ENCODE data around the gene CHCHD1. TPM values are rescaled to one million over a fixed set of nuclear protein-coding genes. Genes with fewer than 3 reads are reported as not detected.

CHCHD1 gene
- polyA plus RNA-seq, 1 experiment = 14.3 TPM

GRCh38 chr10:73773152-73773879 lies 8.5 kb upstream of the CHCHD1 start:
- TF ChIP-seq CTCF (IDR thresholded peaks at IDR 0.05; ENCODE audit: insufficient read depth, low read depth, low read length) = no peak
- ChIA-PET CTCF (interaction anchor here (0.6 to 4.3 kb wide), 9 partner anchors 7 to 988 kb away, joined by 3 to 16 read pairs (median 4); no protein-coding TSS in a partner anchor), POLR2A (interaction anchor here (0.5 to 1.7 kb wide), 2 partner anchors 8 to 29 kb away, joined by 3 to 9 read pairs; partner anchors contain the start of genes CHCHD1 and SEC24C)
- Histone ChIP-seq H3K4me3 (ENCODE audit: low read depth, low read length) (peak overlapping the region; percentile 86), H3K27me3 (ENCODE audit: control insufficient read depth, insufficient read depth, low read length) (no peaks in the 10 kb centered on the region), H3K36me3 (ENCODE audit: control insufficient read depth, insufficient read depth, low read length) (peaks cover 17% of the 10 kb centered on the region)
- DNase-seq (ENCODE audit: low read depth) = no peak

GRCh38 chr10:73774637-73775036 lies 7.2 kb upstream of the CHCHD1 start:
- POLR2A ChIA-PET = no interaction called here
- Histone ChIP-seq H3K36me3 (ENCODE audit: control insufficient read depth, insufficient read depth, low read length) (peaks cover 9% of the 10 kb centered on the region), H3K27me3 (ENCODE audit: control insufficient read depth, insufficient read depth, low read length) (no peaks in the 10 kb centered on the region), H3K4me3 (ENCODE audit: low read depth, low read length) (peak overlapping the region; percentile 86)
- no peak for DNase-seq (ENCODE audit: low read depth)
- CTCF ChIA-PET = interaction anchor here (0.9 to 2.6 kb wide), 3 partner anchors 100 to 166 kb away, joined by 3 to 8 read pairs (median 5); partner anchors contain the start of gene CAMK2G
- TF ChIP-seq CTCF (IDR thresholded peaks at IDR 0.05; ENCODE audit: insufficient read depth, low read depth, low read length) = no peak

- POLR2A ChIA-PET = interaction anchor here (0.7 kb wide), 2 partner anchors 24 to 59 kb away, joined by 7 to 25 read pairs; no protein-coding TSS in a partner anchor
- Histone ChIP-seq H3K4me3 (ENCODE audit: low read depth, low read length) (no peak overlapping the region), H3K36me3 (ENCODE audit: control insufficient read depth, insufficient read depth, low read length) (peaks cover 7% of the 10 kb centered on the region), H3K27me3 (ENCODE audit: control insufficient read depth, insufficient read depth, low read length) (no peaks in the 10 kb centered on the region)
- no peak for TF ChIP-seq CTCF (IDR thresholded peaks at IDR 0.05; ENCODE audit: insufficient read depth, low read depth, low read length)
- CTCF ChIA-PET = interaction anchor here (1.5 kb wide), 1 partner anchor 101 kb away, joined by 6 read pairs; no protein-coding TSS in a partner anchor
- DNase-seq (ENCODE audit: low read depth) = no peak
These were observed 2.8 kb upstream of the CHCHD1 start for GRCh38 chr10:73779018-73779417.

GRCh38 chr10:73779539-73780197 lies 2.2 kb upstream of the CHCHD1 start:
- no peaks in the 10 kb centered on the region for H3K27me3 ChIP-seq (ENCODE audit: control insufficient read depth, insufficient read depth, low read length)
- no peak overlapping the region for H3K4me3 ChIP-seq (ENCODE audit: low read depth, low read length)
- ChIA-PET CTCF (interaction anchor here (1.5 kb wide), 1 partner anchor 100 kb away, joined by 6 read pairs; no protein-coding TSS in a partner anchor), POLR2A (interaction anchor here (0.7 kb wide), 2 partner anchors 25 to 58 kb away, joined by 7 to 25 read pairs; no protein-coding TSS in a partner anchor)
- TF ChIP-seq CTCF (IDR thresholded peaks at IDR 0.05; ENCODE audit: insufficient read depth, low read depth, low read length) = no peak
- DNase-seq (ENCODE audit: low read depth) = no peak
- peaks cover 7% of the 10 kb centered on the region for H3K36me3 ChIP-seq (ENCODE audit: control insufficient read depth, insufficient read depth, low read length)

- Histone ChIP-seq H3K27me3 (ENCODE audit: control insufficient read depth, insufficient read depth, low read length) (no peaks in the 10 kb centered on the region), H3K4me3 (ENCODE audit: low read depth, low read length) (no peak overlapping the region), H3K36me3 (ENCODE audit: control insufficient read depth, insufficient read depth, low read length) (peaks cover 7% of the 10 kb centered on the region)
- TF ChIP-seq CTCF (IDR thresholded peaks at IDR 0.05; ENCODE audit: insufficient read depth, low read depth, low read length) = no peak
- POLR2A ChIA-PET = interaction anchor here (2.4 kb wide), 1 partner anchor 8 kb away, joined by 9 read pairs; a partner anchor contains a TSS
- no peak for DNase-seq (ENCODE audit: low read depth)
- CTCF ChIA-PET = interaction anchor here (0.7 kb wide), 1 partner anchor 7 kb away, joined by 3 read pairs; no protein-coding TSS in a partner anchor
These were observed 1.5 kb upstream of the CHCHD1 start for GRCh38 chr10:73780301-73780700.

All from BJ (cell line).